Upper lobe of left lung (tissue), 6 donors: ENCODE data around the gene SURF4. TPM values are rescaled to one million over a fixed set of nuclear protein-coding genes. Genes with fewer than 3 reads are reported as not detected.

Experiments
- ATAC-seq, 2 donors: fragments of 200-7000 bp; cut with Tn5 transposase; one replicate each; pipeline ENCODE4 v1.9.1; 2022; ENCODE audit warnings: mild to moderate bottlenecking in 2 of 2, moderate library complexity in 2 of 2; ENCODE audit not compliant: low FRiP score in 2 of 2
- DNase-seq, 2 donors: peaks; one replicate each; pipeline ENCODE4 v3.0.0-alpha.2; 2019 to 2020
- H3K27ac ChIP-seq, 4 donors: fragments of 200-600 bp; sonication (generic); one replicate each; pipeline ENCODE4 v1.5.1; 2016 to 2019
- H3K27me3 ChIP-seq, 4 donors: fragments of 200-600 bp; sonication (generic); one replicate each; pipeline ENCODE4 v1.5.1; 2017 to 2019
- H3K36me3 ChIP-seq, 4 donors: fragments of 200-600 bp; sonication (generic); one replicate each; pipeline ENCODE4 v1.5.1; 2016 to 2019
- H3K4me1 ChIP-seq, 4 donors: fragments of 200-600 bp; sonication (generic); one replicate each; pipeline ENCODE4 v1.5.1; 2018 to 2019
- H3K4me3 ChIP-seq, 4 donors: fragments of 200-600 bp; sonication (generic); one replicate each; pipeline ENCODE4 v1.5.1; 2017 to 2019; ENCODE audit warnings: mild to moderate bottlenecking in 2 of 4, moderate library complexity in 1 of 4
- H3K9me3 ChIP-seq, 4 donors: fragments of 200-600 bp; sonication (generic); one replicate each; pipeline ENCODE4 v1.5.1; 2018 to 2019
- EP300 ChIP-seq, 4 donors: sonication (generic); formaldehyde crosslinking; IDR thresholded peaks; one replicate each; pipeline ENCODE4 v1.5.1; 2017; ENCODE audit warnings: antibody characterized with exemption in 4 of 4, control low read depth in 2 of 4
- POLR2A ChIP-seq, 4 donors: fragments of 450-650 bp; IDR thresholded peaks; one replicate each; pipeline ENCODE4 v1.5.1; 2016 to 2017; ENCODE audit warnings: antibody characterized with exemption in 4 of 4, mild to moderate bottlenecking in 2 of 4
- POLR2AphosphoS5 ChIP-seq, 2 donors: sonication (generic); formaldehyde crosslinking; IDR thresholded peaks; one replicate each; pipeline ENCODE4 v1.5.1; 2017; ENCODE audit warnings: antibody characterized with exemption in 2 of 2
- WGBS, 2 donors: methylation state at CpG; one replicate each; pipeline ENCODE4 v1.1.5; 2017 to 2018; 5-methylcytosine and 5-hydroxymethylcytosine counted together
- total RNA-seq, 6 donors: library from RNA; depleted of rRNA in 4 of 6; stranded (reverse); fragments of >200 nt in 4 of 6; gene quantifications; one replicate each; pipeline versions ENCODE4 v1.1.0 to v1.2.1, GENCODE V29; 2016 to 2021
- TF ChIP-seq, protein P1 (sequence below), 6 experiments: fragments of 450-650 bp in 4 of 6; fragments of 200-600 bp in 2 of 6; sonication (generic) in 2 of 6; IDR thresholded peaks; one replicate each; pipeline ENCODE4 v1.5.1; 2016 to 2019; ENCODE audit warnings: antibody characterized with exemption in 6 of 6
- donor health status: DM: no; HTN: no; CAD: no; lungs with moderate emphysema.
- donor health status: DM: no; HTN: yes; CAD: no; lungs with severe emphysema.

Gene SURF4
- total RNA-seq, 6 donors from 2014 or later, result 66.0 to 208 (median 137) TPM

DNA sequence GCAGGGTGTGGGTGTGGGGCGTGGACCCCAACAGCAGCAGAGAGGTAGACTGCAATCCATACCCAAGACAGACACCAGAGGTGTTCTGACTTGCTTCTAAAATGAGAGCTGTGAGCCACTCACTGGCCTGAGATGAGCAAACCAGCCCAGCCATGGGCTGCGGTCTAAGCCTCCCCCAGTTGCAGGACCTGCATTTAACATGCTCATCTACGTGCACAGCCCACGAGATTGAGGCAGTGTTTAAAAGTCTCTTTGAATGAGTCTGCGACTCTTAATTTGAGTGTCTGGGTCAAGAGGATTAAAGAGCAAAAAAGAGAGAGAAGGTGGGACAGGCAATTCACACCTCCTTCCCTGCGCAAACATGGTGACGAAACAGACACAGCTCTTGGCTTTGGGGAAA lies 5.9 kb downstream of the SURF4 start:
- no peak overlapping the region for H3K4me3 ChIP-seq
- ATAC-seq, result peak in 1 of 2 donors; percentile 46
- H3K36me3 ChIP-seq, result peaks cover 19 to 63% (median 31%) of the 10 kb centered on the region in 4 donors
- H3K9me3 ChIP-seq, result no peaks in the 10 kb centered on the region
- peak overlapping the region; percentile 10 to 63 (median 36) for H3K27ac ChIP-seq
- WGBS, 2 donors, result 48 to 61% methylated on average over 5 to 7 of the region's 7 CpGs
- no peak for TF ChIP-seq POLR2A (IDR thresholded peaks at IDR 0.05)
- TF ChIP-seq EP300 (IDR thresholded peaks at IDR 0.05), result no peak
- no peak for TF ChIP-seq POLR2AphosphoS5 (IDR thresholded peaks at IDR 0.05)
- TF ChIP-seq, protein P1, sequence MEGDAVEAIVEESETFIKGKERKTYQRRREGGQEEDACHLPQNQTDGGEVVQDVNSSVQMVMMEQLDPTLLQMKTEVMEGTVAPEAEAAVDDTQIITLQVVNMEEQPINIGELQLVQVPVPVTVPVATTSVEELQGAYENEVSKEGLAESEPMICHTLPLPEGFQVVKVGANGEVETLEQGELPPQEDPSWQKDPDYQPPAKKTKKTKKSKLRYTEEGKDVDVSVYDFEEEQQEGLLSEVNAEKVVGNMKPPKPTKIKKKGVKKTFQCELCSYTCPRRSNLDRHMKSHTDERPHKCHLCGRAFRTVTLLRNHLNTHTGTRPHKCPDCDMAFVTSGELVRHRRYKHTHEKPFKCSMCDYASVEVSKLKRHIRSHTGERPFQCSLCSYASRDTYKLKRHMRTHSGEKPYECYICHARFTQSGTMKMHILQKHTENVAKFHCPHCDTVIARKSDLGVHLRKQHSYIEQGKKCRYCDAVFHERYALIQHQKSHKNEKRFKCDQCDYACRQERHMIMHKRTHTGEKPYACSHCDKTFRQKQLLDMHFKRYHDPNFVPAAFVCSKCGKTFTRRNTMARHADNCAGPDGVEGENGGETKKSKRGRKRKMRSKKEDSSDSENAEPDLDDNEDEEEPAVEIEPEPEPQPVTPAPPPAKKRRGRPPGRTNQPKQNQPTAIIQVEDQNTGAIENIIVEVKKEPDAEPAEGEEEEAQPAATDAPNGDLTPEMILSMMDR (IDR thresholded peaks at IDR 0.05), result no peak
- peaks cover 62 to 74% (median 68%) of the 10 kb centered on the region in 4 donors for H3K4me1 ChIP-seq
- DNase-seq, result no peak
- H3K27me3 ChIP-seq, result no peaks in the 10 kb centered on the region

DNA sequence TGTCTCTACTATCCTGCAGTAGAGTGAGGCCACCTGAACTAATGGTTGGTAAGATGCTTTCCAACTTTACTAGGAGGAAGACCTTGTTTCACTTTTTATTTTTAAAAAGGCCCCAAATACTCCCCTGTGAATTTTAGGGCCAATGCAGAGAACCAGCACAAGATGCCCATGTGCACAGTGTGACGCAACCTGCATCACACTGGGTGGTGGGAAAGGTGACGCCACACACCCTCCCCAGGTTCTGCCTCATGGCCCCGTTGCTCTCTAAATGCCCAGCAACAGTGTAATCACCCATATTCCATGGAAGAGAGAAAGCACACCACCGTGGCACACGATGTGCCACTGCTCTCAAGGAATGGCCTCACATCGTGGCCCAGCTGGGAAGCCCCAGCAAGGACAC lies 6.4 kb downstream of the SURF4 start:
- Histone ChIP-seq H3K27me3 (no peaks in the 10 kb centered on the region), H3K9me3 (no peaks in the 10 kb centered on the region), H3K36me3 (peaks cover 23 to 68% (median 34%) of the 10 kb centered on the region in 4 donors), H3K4me3 (no peak overlapping the region), H3K27ac (peak overlapping the region in 2 of 4 donors; percentile 10 to 49), H3K4me1 (peaks cover 61 to 68% (median 65%) of the 10 kb centered on the region in 4 donors)
- TF ChIP-seq EP300 (IDR thresholded peaks at IDR 0.05) (no peak), POLR2A (IDR thresholded peaks at IDR 0.05) (no peak), POLR2AphosphoS5 (IDR thresholded peaks at IDR 0.05) (no peak)
- TF ChIP-seq, protein P1 (IDR thresholded peaks at IDR 0.05), result no peak
- 54 to 76% methylated on average over 4 to 6 of the region's 6 CpGs for WGBS, 2 donors
- DNase-seq (no peak), ATAC-seq (no peak)

DNA sequence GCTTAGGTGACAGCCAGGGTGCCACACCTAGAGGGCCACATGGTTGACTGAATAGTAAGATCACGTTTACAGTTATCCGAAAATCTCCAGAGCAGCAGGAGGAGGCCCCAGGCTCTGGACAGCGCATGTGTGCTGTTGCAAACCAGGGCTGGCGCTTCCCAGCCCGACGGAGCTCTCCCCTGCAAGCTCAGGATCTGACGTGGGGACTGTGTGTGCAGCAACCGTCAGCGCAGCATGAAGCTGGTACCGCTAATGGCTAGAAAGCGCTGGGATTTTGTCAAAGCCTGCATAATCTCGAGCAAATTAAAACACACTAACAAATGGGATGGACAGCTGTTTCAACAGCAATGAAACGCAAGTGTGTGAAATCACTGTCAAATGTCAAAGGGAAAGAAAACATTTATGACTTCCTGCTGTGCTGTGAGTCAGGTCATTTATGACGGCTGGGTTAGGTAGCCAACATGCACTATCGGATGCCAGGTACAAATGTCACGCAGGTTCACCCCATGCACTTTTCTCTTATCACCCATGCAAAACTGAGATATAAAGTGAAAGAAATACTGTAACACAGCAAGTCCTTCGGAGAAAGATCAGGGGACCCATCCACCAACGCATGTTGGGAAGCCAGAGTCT lies 7.5 kb downstream of the SURF4 start:
- Histone ChIP-seq H3K27ac (no peak overlapping the region), H3K36me3 (peaks cover 33 to 79% (median 45%) of the 10 kb centered on the region in 4 donors), H3K9me3 (no peaks in the 10 kb centered on the region), H3K4me3 (no peak overlapping the region), H3K4me1 (peaks cover 53 to 60% (median 57%) of the 10 kb centered on the region in 4 donors), H3K27me3 (no peaks in the 10 kb centered on the region)
- DNase-seq, result no peak
- WGBS, 2 donors, result 80% methylated on average over 18 of the region's 18 CpGs
- TF ChIP-seq, protein P1 (IDR thresholded peaks at IDR 0.05), result no peak
- TF ChIP-seq POLR2AphosphoS5 (IDR thresholded peaks at IDR 0.05) (no peak), EP300 (IDR thresholded peaks at IDR 0.05) (no peak), POLR2A (IDR thresholded peaks at IDR 0.05) (no peak)
- no peak for ATAC-seq

DNA sequence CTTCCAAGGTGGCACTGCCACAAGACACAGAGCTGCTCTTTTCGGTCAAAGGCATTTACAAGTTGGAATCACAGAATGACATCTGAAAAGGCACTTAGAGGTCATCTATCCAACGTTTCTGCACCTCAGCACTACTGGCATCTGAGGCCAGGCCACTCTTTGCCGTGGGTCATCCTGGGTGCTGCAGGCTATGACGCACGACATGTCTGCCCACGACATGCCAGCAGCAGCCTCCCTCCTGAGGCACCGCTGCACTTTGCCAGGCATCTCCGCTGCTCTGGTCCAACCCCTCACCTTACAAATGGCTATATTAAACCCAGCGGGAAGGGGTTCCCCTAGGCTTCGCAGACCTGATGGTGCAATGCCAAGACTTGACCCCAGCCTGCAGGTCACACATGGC lies 8.1 kb downstream of the SURF4 start:
- WGBS, 2 donors, result 92% methylated on average over 10 of the region's 10 CpGs; no CpG with 5 or more reads in 1 of the 2 donors
- no peak for ATAC-seq
- Histone ChIP-seq H3K27ac (no peak overlapping the region), H3K27me3 (no peaks in the 10 kb centered on the region), H3K4me3 (no peak overlapping the region), H3K36me3 (peaks cover 33 to 79% (median 47%) of the 10 kb centered on the region in 4 donors), H3K9me3 (no peaks in the 10 kb centered on the region), H3K4me1 (peaks cover 47 to 54% (median 51%) of the 10 kb centered on the region in 4 donors)
- no peak for DNase-seq
- TF ChIP-seq POLR2A (IDR thresholded peaks at IDR 0.05), result no peak
- TF ChIP-seq POLR2AphosphoS5 (IDR thresholded peaks at IDR 0.05), result no peak
- TF ChIP-seq, protein P1 (IDR thresholded peaks at IDR 0.05), result no peak
- TF ChIP-seq EP300 (IDR thresholded peaks at IDR 0.05), result no peak

DNA sequence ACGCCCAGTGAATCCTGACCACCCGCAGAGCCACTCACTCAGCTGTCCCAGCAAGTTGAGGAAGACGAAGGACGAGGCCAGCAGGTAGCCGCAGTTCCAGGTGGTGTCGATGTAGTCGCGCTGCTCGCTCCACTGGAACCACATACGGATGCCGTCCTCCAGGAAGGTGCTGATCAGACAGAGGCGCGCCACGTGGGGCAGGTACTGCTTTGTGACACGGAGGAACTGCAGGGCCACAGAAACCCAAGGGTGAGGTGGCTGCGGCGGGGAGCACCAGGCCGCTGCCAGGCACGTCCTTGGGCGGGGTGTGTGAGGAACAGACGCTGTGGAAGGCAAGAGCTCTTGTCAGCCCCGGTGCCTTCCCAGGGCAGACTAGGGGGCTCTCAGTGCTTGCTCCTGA lies 8.6 kb downstream of the SURF4 start:
- no peak for ATAC-seq
- H3K4me3 ChIP-seq, result no peak overlapping the region
- H3K4me1 ChIP-seq, result peaks cover 41 to 48% (median 46%) of the 10 kb centered on the region in 4 donors
- no peak for DNase-seq
- WGBS, 2 donors, result 94% methylated on average over 15 to 18 of the region's 22 CpGs
- H3K9me3 ChIP-seq, result no peaks in the 10 kb centered on the region
- H3K27ac ChIP-seq, result no peak overlapping the region
- no peaks in the 10 kb centered on the region for H3K27me3 ChIP-seq
- H3K36me3 ChIP-seq, result peaks cover 33 to 84% (median 49%) of the 10 kb centered on the region in 4 donors
- TF ChIP-seq POLR2A (IDR thresholded peaks at IDR 0.05) (no peak), POLR2AphosphoS5 (IDR thresholded peaks at IDR 0.05) (no peak), EP300 (IDR thresholded peaks at IDR 0.05) (no peak)
- TF ChIP-seq, protein P1 (IDR thresholded peaks at IDR 0.05), result no peak
